AG04449 (cell line): ENCODE data around the gene TRAPPC8.
"Not testable (repeated sequence)": the region's sequence is repeated elsewhere in the genome, so short reads cannot be mapped to it uniquely, and the experiment has no call there.

Source experiments
- CTCF ChIA-PET: fragments of 350-600 bp; formaldehyde crosslinking; extraction: SDS; loops from one replicate; lab custom pipeline; 2021; ENCODE audit warnings: antibody characterized with exemption; lab: Yijun Ruan, JAX
- POLR2A ChIA-PET: fragments of 400-600, 350-600 bp; formaldehyde crosslinking; extraction: SDS; loops from one replicate; lab custom pipeline; 2020; ENCODE audit warnings: antibody characterized with exemption, inconsistent platforms; lab: Yijun Ruan, JAX
- DNase-seq: peaks from one replicate; pipeline ENCODE4 v3.0.0-alpha.2; 2010; ENCODE audit warnings: low read depth, low spot score
- H3K4me3 ChIP-seq: 2 replicates; pipeline ENCODE4 v1.5.1; 2011; ENCODE audit warnings: low read depth, mild to moderate bottlenecking, control low read depth, low read length
- TF ChIP-seq, protein P1 (sequence below): IDR thresholded peaks from one replicate; pipeline ENCODE4 v1.5.1; 2011; ENCODE audit warnings: mild to moderate bottlenecking, moderate library complexity, low read length, control low read depth, inconsistent platforms; ENCODE audit not compliant: insufficient read depth; ENCODE audit errors: missing control alignments

The TRAPPC8 gene

DNA sequence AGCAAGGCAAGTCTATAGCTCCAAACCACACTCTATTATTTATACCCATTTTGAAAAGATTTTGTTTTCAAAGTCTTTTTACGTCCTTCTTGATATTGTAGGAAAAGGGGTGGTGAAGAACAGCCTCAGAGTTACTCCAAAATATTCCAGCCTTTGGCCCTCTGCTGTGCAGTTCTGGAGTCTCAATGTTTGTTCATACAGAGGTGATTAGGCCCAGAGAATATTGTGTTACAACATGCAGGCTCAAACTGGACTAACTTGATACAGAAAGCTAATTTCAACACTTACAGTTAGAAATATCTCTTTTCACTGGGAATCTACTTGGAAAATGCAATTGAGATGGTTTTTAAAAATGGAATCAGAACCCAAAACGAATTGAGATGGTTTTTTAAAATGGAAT is 141.8 kb downstream of the TRAPPC8 start:
- no peak overlapping the region for H3K4me3 ChIP-seq
- ChIA-PET POLR2A (no interaction called here), CTCF (no interaction called here)
- TF ChIP-seq, protein P1, sequence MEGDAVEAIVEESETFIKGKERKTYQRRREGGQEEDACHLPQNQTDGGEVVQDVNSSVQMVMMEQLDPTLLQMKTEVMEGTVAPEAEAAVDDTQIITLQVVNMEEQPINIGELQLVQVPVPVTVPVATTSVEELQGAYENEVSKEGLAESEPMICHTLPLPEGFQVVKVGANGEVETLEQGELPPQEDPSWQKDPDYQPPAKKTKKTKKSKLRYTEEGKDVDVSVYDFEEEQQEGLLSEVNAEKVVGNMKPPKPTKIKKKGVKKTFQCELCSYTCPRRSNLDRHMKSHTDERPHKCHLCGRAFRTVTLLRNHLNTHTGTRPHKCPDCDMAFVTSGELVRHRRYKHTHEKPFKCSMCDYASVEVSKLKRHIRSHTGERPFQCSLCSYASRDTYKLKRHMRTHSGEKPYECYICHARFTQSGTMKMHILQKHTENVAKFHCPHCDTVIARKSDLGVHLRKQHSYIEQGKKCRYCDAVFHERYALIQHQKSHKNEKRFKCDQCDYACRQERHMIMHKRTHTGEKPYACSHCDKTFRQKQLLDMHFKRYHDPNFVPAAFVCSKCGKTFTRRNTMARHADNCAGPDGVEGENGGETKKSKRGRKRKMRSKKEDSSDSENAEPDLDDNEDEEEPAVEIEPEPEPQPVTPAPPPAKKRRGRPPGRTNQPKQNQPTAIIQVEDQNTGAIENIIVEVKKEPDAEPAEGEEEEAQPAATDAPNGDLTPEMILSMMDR = no peak
- no peak for DNase-seq

DNA sequence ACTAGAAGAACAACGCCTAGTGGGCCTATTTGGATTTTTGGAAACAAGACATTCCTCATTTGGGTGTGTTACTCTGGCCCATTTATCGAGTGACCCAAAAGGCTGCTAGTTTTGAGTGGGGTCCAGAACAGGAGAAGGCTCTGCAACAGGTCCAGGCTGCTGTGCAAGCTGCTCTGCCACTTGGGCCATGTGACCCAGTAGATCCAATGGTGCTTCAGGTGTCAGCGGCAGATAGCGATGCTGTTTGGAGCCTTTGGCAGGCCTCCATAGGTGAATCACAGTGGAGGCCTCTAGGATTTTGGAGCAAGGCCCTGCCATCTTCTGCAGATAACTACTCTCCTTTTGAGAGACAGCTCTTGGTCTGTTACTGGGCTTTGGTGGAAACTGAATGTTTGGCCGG is 143.7 kb downstream of the TRAPPC8 start:
- POLR2A ChIA-PET, H3K4me3 ChIP-seq, CTCF ChIA-PET, DNase-seq: not testable (repeated sequence)

DNA sequence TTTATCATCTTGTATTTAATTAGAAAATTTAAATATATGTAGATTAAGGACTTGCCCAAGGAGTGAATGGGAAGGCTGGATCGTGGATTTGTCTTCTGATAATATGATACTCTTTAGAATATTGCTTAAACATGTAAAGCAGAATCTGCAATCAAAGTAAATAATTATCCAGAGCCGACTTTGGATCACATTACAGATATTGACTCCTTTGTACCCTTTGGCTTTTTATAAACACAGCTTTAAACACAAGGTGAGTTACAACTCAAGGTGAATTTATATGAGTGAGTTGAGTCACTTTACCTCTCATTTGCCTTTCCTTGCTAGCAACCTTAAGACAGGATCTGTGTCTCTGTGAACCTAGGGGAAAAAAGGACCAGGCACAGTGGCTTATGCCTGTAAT is 144.5 kb downstream of the TRAPPC8 start:
- DNase-seq = no peak
- TF ChIP-seq, protein P1 = no peak
- ChIA-PET CTCF (no interaction called here), POLR2A (no interaction called here)
- H3K4me3 ChIP-seq = no peak overlapping the region

DNA sequence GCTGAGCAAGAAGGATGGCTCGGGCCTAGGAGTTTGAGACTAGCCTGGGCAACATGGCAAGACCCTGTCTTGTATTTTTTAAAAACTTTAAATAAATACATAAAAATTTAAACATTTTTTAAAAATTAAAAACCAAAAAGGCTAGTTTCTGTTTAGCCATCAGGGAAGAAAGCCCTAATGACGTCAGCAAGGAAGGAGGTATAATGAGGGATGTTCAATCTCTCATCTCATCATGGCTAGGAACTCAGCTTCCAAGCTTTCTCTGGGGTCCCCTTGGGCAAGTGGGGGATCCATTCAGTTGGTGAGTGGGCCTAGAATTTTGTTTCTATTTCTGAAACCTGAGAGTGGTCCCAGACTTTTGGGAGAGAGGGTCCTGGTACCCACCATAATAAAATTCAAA is 147.2 kb downstream of the TRAPPC8 start:
- H3K4me3 ChIP-seq = no peak overlapping the region
- ChIA-PET POLR2A (no interaction called here), CTCF (interaction anchor here (1.6 kb wide), 1 partner anchor 54 kb away, joined by 4 read pairs; no protein-coding TSS in a partner anchor)
- TF ChIP-seq, protein P1 = no peak
- DNase-seq = no peak

DNA sequence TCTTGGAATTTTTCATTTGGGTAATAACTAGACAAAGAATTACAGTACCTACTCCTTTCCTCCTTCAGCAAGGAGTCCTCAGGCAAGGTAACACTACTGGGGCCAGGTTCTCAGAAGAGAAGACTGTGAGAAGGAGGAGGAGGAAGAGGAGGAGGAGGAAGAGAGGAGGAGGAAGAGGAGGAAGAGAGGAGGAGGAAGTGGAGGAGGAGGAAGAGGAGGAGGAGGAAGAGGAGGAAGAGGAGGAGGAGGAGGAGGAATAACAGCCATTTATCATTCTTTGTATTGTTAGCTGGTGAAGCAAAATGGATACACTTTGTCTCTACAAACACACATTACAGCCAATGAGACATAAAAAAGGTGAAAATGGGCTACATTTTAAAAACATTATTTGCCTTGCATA is 149.4 kb downstream of the TRAPPC8 start:
- CTCF ChIA-PET = no interaction called here

DNA sequence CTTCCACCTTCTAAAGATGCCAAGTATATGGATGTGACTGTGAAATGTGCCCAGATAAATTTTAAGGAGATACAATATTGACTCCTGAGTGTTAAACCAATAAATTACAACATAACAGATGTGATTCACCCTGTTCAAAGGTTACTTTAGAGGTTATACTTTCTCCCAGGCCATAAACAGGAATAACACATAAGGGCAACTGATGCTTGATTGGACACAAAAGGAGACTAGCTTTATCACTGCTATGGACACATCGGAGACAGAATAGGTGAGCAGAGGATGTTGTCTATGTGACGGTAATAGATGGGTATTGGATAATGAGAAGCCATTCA is 150.4 kb downstream of the TRAPPC8 start:
- POLR2A ChIA-PET = no interaction called here

More for the DNA sequence above, 149.4 kb downstream of the TRAPPC8 start:
- TF ChIP-seq, protein P1 = no peak
- POLR2A ChIA-PET = no interaction called here
- DNase-seq = no peak
- H3K4me3 ChIP-seq = no peak overlapping the region

More for the DNA sequence above, 150.4 kb downstream of the TRAPPC8 start:
- no peak for DNase-seq
- TF ChIP-seq, protein P1 = no peak
- CTCF ChIA-PET = no interaction called here
- H3K4me3 ChIP-seq = no peak overlapping the region
